HEK293 (cell line): ENCODE measurements around the gene ERP44.

Source experiments
- CTCF ChIA-PET: fragments of 350-600 bp; formaldehyde crosslinking; extraction: SDS; loops from one replicate; lab custom pipeline; 2021; ENCODE audit warnings: antibody characterized with exemption; lab: Yijun Ruan, JAX
- POLR2A ChIA-PET: fragments of 300-600 bp; formaldehyde crosslinking; extraction: SDS; loops from one replicate; lab custom pipeline; 2020; ENCODE audit warnings: antibody characterized with exemption, inconsistent platforms; lab: Yijun Ruan, JAX
- H3K27ac ChIP-seq: fragments of 200-500 bp; sonication (Bioruptor generic); 2 replicates; pipeline ENCODE4 v1.5.1; 2014; ENCODE audit warnings: low read depth, low read length, control low read depth, inconsistent platforms; ENCODE audit errors: extremely low read depth
- H3K36me3 ChIP-seq, 2 experiments: fragments of 200-500 bp in 1 of 2; sonication (Bioruptor generic) in 1 of 2; 1 replicate in 1 of 2; 2 replicates in 1 of 2; pipeline ENCODE4 v1.5.1; 2014 to 2017; ENCODE audit warnings: inconsistent platforms in 2 of 2, low read length in 2 of 2; ENCODE audit not compliant: control insufficient read depth in 2 of 2, insufficient read depth in 1 of 2
- H3K4me1 ChIP-seq: fragments of 200-500 bp; sonication (Bioruptor generic); 2 replicates; pipeline ENCODE4 v1.5.1; 2014; ENCODE audit warnings: mild to moderate bottlenecking, low read length, inconsistent platforms; ENCODE audit not compliant: control insufficient read depth, insufficient read depth
- H3K4me3 ChIP-seq: 2 replicates; pipeline ENCODE4 v1.5.1; 2011; ENCODE audit warnings: low read depth, mild to moderate bottlenecking, control low read depth, low read length, moderate library complexity
- H3K9me3 ChIP-seq: fragments of 200-500 bp; sonication (Bioruptor generic); 2 replicates; pipeline ENCODE4 v1.5.1; 2014; ENCODE audit warnings: low read depth, low read length, inconsistent platforms; ENCODE audit not compliant: control insufficient read depth, insufficient read depth
- GLI2 ChIP-seq: fragments of 450-650 bp; formaldehyde crosslinking; IDR thresholded peaks from 2 replicates; pipeline ENCODE4; 2017; ENCODE audit warnings: missing biosample characterization, missing genetic modification characterization, low read depth, borderline replicate concordance
- GLI4 ChIP-seq: fragments of 450-650 bp; formaldehyde crosslinking; IDR thresholded peaks from 2 replicates; pipeline ENCODE4 v1.5.1; 2016; ENCODE audit warnings: missing biosample characterization, missing genetic modification characterization
- OSR2 ChIP-seq: fragments of 450-650 bp; formaldehyde crosslinking; IDR thresholded peaks from 2 replicates; pipeline ENCODE4 v1.5.1; 2016; ENCODE audit warnings: missing biosample characterization, missing genetic modification characterization
- OVOL3 ChIP-seq: fragments of 450-650 bp; formaldehyde crosslinking; IDR thresholded peaks from 2 replicates; pipeline ENCODE4 v1.5.1; 2016; ENCODE audit warnings: missing biosample characterization, missing genetic modification characterization
- PRDM2 ChIP-seq: fragments of 450-650 bp; formaldehyde crosslinking; IDR thresholded peaks from 2 replicates; pipeline ENCODE4 v1.5.1; 2016; ENCODE audit warnings: missing biosample characterization, missing genetic modification characterization, borderline replicate concordance
- REPIN1 ChIP-seq: fragments of 450-650 bp; formaldehyde crosslinking; IDR thresholded peaks from 2 replicates; pipeline ENCODE4 v1.5.1; 2017; ENCODE audit warnings: missing biosample characterization, missing genetic modification characterization, low read depth
- SALL2 ChIP-seq: fragments of 450-650 bp; formaldehyde crosslinking; IDR thresholded peaks from 2 replicates; pipeline ENCODE4 v1.5.0; 2017; ENCODE audit warnings: missing biosample characterization, mild to moderate bottlenecking, missing genetic modification characterization, borderline replicate concordance
- WT1 ChIP-seq: fragments of 450-650 bp; formaldehyde crosslinking; IDR thresholded peaks from 2 replicates; pipeline ENCODE4 v1.5.1; 2016; ENCODE audit warnings: missing biosample characterization, missing genetic modification characterization
- ZBTB1 ChIP-seq: fragments of 450-650 bp; formaldehyde crosslinking; IDR thresholded peaks from 2 replicates; pipeline ENCODE4 v1.5.1; 2016; ENCODE audit warnings: missing biosample characterization, missing genetic modification characterization
- ZBTB17 ChIP-seq: fragments of 450-650 bp; formaldehyde crosslinking; IDR thresholded peaks from 2 replicates; pipeline ENCODE4 v1.5.1; 2016; ENCODE audit warnings: missing biosample characterization, missing genetic modification characterization
- ZNF121 ChIP-seq: fragments of 450-650 bp; formaldehyde crosslinking; IDR thresholded peaks from 2 replicates; pipeline ENCODE4 v1.5.1; 2016; ENCODE audit warnings: missing biosample characterization, missing genetic modification characterization
- ZNF169 ChIP-seq: fragments of 450-650 bp; formaldehyde crosslinking; IDR thresholded peaks from 2 replicates; pipeline ENCODE4 v1.5.1; 2016; ENCODE audit warnings: missing biosample characterization, missing genetic modification characterization
- ZNF394 ChIP-seq: fragments of 450-650 bp; formaldehyde crosslinking; IDR thresholded peaks from 2 replicates; pipeline ENCODE4 v1.5.1; 2016; ENCODE audit warnings: missing biosample characterization, missing genetic modification characterization, mild to moderate bottlenecking, moderate library complexity, borderline replicate concordance
- ZNF433 ChIP-seq: fragments of 450-650 bp; formaldehyde crosslinking; IDR thresholded peaks from 2 replicates; pipeline ENCODE4 v1.5.1; 2016; ENCODE audit warnings: missing biosample characterization, missing genetic modification characterization, low read depth
- ZNF510 ChIP-seq: fragments of 450-650 bp; formaldehyde crosslinking; IDR thresholded peaks from 2 replicates; pipeline ENCODE4 v1.5.1; 2018; ENCODE audit warnings: mild to moderate bottlenecking, missing genetic modification characterization, missing biosample characterization; ENCODE audit not compliant: insufficient replicate concordance
- ZNF548 ChIP-seq: fragments of 450-650 bp; formaldehyde crosslinking; IDR thresholded peaks from 2 replicates; pipeline ENCODE4 v1.5.1; 2016; ENCODE audit warnings: missing biosample characterization, missing genetic modification characterization
- ZNF560 ChIP-seq: fragments of 450-650 bp; formaldehyde crosslinking; IDR thresholded peaks from 2 replicates; pipeline ENCODE4 v1.5.1; 2017; ENCODE audit warnings: missing biosample characterization, missing genetic modification characterization, borderline replicate concordance
- ZNF677 ChIP-seq: fragments of 450-650 bp; IDR thresholded peaks from 2 replicates; pipeline ENCODE4 v1.5.0; 2018; ENCODE audit warnings: missing biosample characterization, mild to moderate bottlenecking, missing genetic modification characterization, moderate library complexity
- ZNF792 ChIP-seq: fragments of 450-650 bp; formaldehyde crosslinking; IDR thresholded peaks from 2 replicates; pipeline ENCODE4 v1.5.1; 2016; ENCODE audit warnings: missing biosample characterization, missing genetic modification characterization
- TF ChIP-seq, protein P1 (sequence below): fragments of 450-650 bp; formaldehyde crosslinking; IDR thresholded peaks from 2 replicates; pipeline ENCODE4 v1.5.1; 2016; ENCODE audit warnings: missing biosample characterization, missing genetic modification characterization, low read depth
- TF ChIP-seq, protein P2 (sequence below): fragments of 450-650 bp; formaldehyde crosslinking; IDR thresholded peaks from 2 replicates; pipeline ENCODE4; 2016; ENCODE audit warnings: missing biosample characterization, missing genetic modification characterization

ERP44 gene

GRCh38 chr9:100058699-100059579 lies 39.9 kb downstream of the ERP44 start:
- H3K27ac ChIP-seq: no peak overlapping the region
- POLR2A ChIA-PET: no interaction called here
- no peak overlapping the region for H3K4me3 ChIP-seq

DNA sequence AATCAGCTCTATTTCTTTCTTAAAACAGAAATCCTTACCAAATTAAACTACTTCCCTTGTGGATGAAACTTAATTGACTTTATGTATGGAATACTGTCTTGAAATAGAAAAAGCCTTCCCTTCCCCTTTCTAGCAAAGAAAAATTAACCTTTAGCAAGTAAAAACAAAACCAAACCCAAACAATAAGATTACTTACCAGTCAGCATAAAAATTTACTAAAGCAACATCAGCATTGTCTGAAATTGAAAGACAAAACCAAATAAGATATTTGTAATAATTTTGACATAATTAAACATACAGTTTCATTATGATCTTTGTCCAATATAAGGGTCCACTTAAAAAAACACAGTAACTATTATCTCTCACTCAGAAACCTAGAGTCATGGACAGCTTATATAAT lies 41.2 kb downstream of the ERP44 start:
- ChIA-PET CTCF (interaction anchor here (1.0 kb wide), 1 partner anchor 30 kb away, joined by 4 read pairs; no protein-coding TSS in a partner anchor), POLR2A (no interaction called here)
- Histone ChIP-seq H3K4me1 (no peaks in the 10 kb centered on the region; the same call in 1 of the 2 replicates), H3K4me3 (no peak overlapping the region), H3K36me3 (peaks cover 0 to 4% of the 10 kb centered on the region in 2 experiments; a peak in 1 of 3 replicates), H3K27ac (no peak overlapping the region), H3K9me3 (no peaks in the 10 kb centered on the region)
- TF ChIP-seq ZNF121 (no peak), ZBTB1 (tag by site-specific recombination) (no peak), ZNF792 (tag by site-specific recombination) (no peak), OSR2 (tag by site-specific recombination) (no peak), GLI2 (tag by site-specific recombination) (no peak), ZNF433 (tag by site-specific recombination) (no peak), ZNF169 (tag by site-specific recombination) (no peak), GLI4 (tag by site-specific recombination) (no peak), ZBTB17 (tag by site-specific recombination) (no peak), ZNF548 (tag by site-specific recombination) (no peak)
- TF ChIP-seq, protein P1, sequence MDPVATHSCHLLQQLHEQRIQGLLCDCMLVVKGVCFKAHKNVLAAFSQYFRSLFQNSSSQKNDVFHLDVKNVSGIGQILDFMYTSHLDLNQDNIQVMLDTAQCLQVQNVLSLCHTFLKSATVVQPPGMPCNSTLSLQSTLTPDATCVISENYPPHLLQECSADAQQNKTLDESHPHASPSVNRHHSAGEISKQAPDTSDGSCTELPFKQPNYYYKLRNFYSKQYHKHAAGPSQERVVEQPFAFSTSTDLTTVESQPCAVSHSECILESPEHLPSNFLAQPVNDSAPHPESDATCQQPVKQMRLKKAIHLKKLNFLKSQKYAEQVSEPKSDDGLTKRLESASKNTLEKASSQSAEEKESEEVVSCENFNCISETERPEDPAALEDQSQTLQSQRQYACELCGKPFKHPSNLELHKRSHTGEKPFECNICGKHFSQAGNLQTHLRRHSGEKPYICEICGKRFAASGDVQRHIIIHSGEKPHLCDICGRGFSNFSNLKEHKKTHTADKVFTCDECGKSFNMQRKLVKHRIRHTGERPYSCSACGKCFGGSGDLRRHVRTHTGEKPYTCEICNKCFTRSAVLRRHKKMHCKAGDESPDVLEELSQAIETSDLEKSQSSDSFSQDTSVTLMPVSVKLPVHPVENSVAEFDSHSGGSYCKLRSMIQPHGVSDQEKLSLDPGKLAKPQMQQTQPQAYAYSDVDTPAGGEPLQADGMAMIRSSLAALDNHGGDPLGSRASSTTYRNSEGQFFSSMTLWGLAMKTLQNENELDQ (tag by site-specific recombination): no peak

More at GRCh38 chr9:100058699-100059579, 39.9 kb downstream of the ERP44 start:
- H3K4me1 ChIP-seq: no peaks in the 10 kb centered on the region; the same call in 1 of the 2 replicates
- no peaks in the 10 kb centered on the region for H3K9me3 ChIP-seq
- peaks cover 0 to 4% of the 10 kb centered on the region in 2 experiments; a peak in 1 of 3 replicates for H3K36me3 ChIP-seq
- no peak for TF ChIP-seq ZNF394 (tag by site-specific recombination)
- no peak for TF ChIP-seq WT1
- CTCF ChIA-PET: interaction anchor here (0.7 kb wide), 2 partner anchors 26 to 445 kb away, joined by 3 read pairs; no protein-coding TSS in a partner anchor

- CTCF ChIA-PET: interaction anchor here (1.0 kb wide), 1 partner anchor 29 kb away, joined by 4 read pairs; no protein-coding TSS in a partner anchor
- no peak overlapping the region for H3K27ac ChIP-seq
- POLR2A ChIA-PET: no interaction called here
- peaks cover 0 to 5% of the 10 kb centered on the region in 2 experiments; a peak in 1 of 3 replicates for H3K36me3 ChIP-seq
- H3K9me3 ChIP-seq: no peaks in the 10 kb centered on the region
- no peaks in the 10 kb centered on the region; the same call in 1 of the 2 replicates for H3K4me1 ChIP-seq
- H3K4me3 ChIP-seq: no peak overlapping the region
- TF ChIP-seq ZNF510 (tag by site-specific recombination) (no peak), PRDM2 (no peak), REPIN1 (tag by site-specific recombination) (no peak), ZNF792 (tag by site-specific recombination) (no peak), ZNF677 (tag by site-specific recombination) (no peak), SALL2 (tag by site-specific recombination) (no peak), ZNF560 (tag by site-specific recombination) (no peak), OVOL3 (tag by site-specific recombination) (no peak)
- TF ChIP-seq, protein P2, sequence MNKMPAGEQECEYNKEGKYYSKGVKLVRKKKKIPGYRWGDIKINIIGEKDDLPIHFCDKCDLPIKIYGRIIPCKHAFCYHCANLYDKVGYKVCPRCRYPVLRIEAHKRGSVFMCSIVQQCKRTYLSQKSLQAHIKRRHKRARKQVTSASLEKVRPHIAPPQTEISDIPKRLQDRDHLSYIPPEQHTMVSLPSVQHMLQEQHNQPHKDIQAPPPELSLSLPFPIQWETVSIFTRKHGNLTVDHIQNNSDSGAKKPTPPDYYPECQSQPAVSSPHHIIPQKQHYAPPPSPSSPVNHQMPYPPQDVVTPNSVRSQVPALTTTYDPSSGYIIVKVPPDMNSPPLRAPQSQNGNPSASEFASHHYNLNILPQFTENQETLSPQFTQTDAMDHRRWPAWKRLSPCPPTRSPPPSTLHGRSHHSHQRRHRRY (tag by site-specific recombination): no peak
These were observed 42.2 kb downstream of the ERP44 start for GRCh38 chr9:100056561-100056960.
